ENCODE results near the gene OGDH.

GRCh38 chr7:44705434-44705833, 99.0 kb downstream of the OGDH start:
- TF ChIP-seq POLR2A (IDR thresholded peaks at IDR 0.05) (no peak), CTCF (IDR thresholded peaks at IDR 0.05) (no peak)
